ENCODE results near the gene CXCL17. TPM values are rescaled to one million over a fixed set of nuclear protein-coding genes. Genes with fewer than 3 reads are reported as not detected.
"Not testable (repeated sequence)": the region's sequence is repeated elsewhere in the genome, so short reads cannot be mapped to it uniquely, and the experiment has no call there.

The CXCL17 gene
- 1.1 and 5.8 TPM in 2 replicates for total RNA-seq

DNA sequence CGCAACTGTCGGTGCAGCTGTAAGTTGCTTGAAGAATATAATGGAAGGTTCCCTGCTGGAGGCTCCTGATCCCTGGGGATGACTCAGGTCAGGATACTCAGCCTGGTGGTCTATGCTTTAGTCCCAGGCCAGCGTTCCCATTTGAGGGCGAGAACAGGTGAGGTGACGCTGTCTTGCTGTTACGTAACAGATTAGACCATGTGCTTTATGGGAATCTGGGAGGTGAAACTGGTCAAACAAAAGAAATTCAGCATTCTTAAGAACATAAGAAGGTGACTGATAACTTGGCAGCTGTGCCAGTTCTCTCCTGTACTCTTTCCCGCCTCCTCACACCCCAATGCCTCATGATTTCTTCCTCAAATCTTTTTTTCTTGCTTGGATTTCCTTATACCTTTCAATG is at the start of gene CXCL17:
Gene CXCL17 (minus strand): TSS at position 114 of the 400 bp plus-strand sequence. CDS start 114 bp downstream, outside the sequence.
- peak within 1 kb of the TSS; percentile 16 for H3K4me3 ChIP-seq (ENCODE audit: low read depth, low read length)

GRCh38 chr19:42488783-42489521 is 46.2 kb upstream of the CXCL17 start:
- TF ChIP-seq CTCF (IDR thresholded peaks at IDR 0.05; ENCODE audit: insufficient read depth, low read length, severe bottlenecking), result no peak
- no peak overlapping the region for H3K4me3 ChIP-seq (ENCODE audit: low read depth, low read length)
- H3K27me3 ChIP-seq (ENCODE audit: control insufficient read depth, insufficient read depth, low read length), result no peaks in the 10 kb centered on the region
- no peak for FAIRE-seq
- no peak for DNase-seq (ENCODE audit: low read depth)
- H3K36me3 ChIP-seq (ENCODE audit: control insufficient read depth, insufficient read depth, low read length), result no peaks in the 10 kb centered on the region

More for the DNA sequence above, at the start of gene CXCL17:
- FAIRE-seq (no peak), DNase-seq (ENCODE audit: low read depth) (peak; percentile 94)
- Histone ChIP-seq H3K36me3 (ENCODE audit: control insufficient read depth, insufficient read depth, low read length) (no peaks in the 10 kb centered on the region), H3K27me3 (ENCODE audit: control insufficient read depth, insufficient read depth, low read length) (no peaks in the 10 kb centered on the region)
- no peak for TF ChIP-seq CTCF (IDR thresholded peaks at IDR 0.05; ENCODE audit: insufficient read depth, low read length, severe bottlenecking)

GRCh38 chr19:42487798-42488178 is 45.0 kb upstream of the CXCL17 start:
- FAIRE-seq (no peak), DNase-seq (ENCODE audit: low read depth) (no peak)
- no peak for TF ChIP-seq CTCF (IDR thresholded peaks at IDR 0.05; ENCODE audit: insufficient read depth, low read length, severe bottlenecking)
- H3K27me3 ChIP-seq (ENCODE audit: control insufficient read depth, insufficient read depth, low read length), result no peaks in the 10 kb centered on the region
- no peaks in the 10 kb centered on the region for H3K36me3 ChIP-seq (ENCODE audit: control insufficient read depth, insufficient read depth, low read length)
- no peak overlapping the region for H3K4me3 ChIP-seq (ENCODE audit: low read depth, low read length)

GRCh38 chr19:42487032-42487797 is 44.5 kb upstream of the CXCL17 start:
- FAIRE-seq (peak; percentile 40), DNase-seq (ENCODE audit: low read depth) (no peak)
- H3K27me3 ChIP-seq (ENCODE audit: control insufficient read depth, insufficient read depth, low read length), result no peaks in the 10 kb centered on the region
- no peak for TF ChIP-seq CTCF (IDR thresholded peaks at IDR 0.05; ENCODE audit: insufficient read depth, low read length, severe bottlenecking)
- no peak overlapping the region for H3K4me3 ChIP-seq (ENCODE audit: low read depth, low read length)
- H3K36me3 ChIP-seq (ENCODE audit: control insufficient read depth, insufficient read depth, low read length), result no peaks in the 10 kb centered on the region

- DNase-seq (ENCODE audit: low read depth); H3K27me3 ChIP-seq (ENCODE audit: control insufficient read depth, insufficient read depth, low read length); H3K36me3 ChIP-seq (ENCODE audit: control insufficient read depth, insufficient read depth, low read length); H3K4me3 ChIP-seq (ENCODE audit: low read depth, low read length); FAIRE-seq: not testable (repeated sequence)
Observed at GRCh38 chr19:42485036-42485435, 42.3 kb upstream of the CXCL17 start.

- Histone ChIP-seq H3K36me3 (ENCODE audit: control insufficient read depth, insufficient read depth, low read length) (no peaks in the 10 kb centered on the region), H3K4me3 (ENCODE audit: low read depth, low read length) (no peak overlapping the region), H3K27me3 (ENCODE audit: control insufficient read depth, insufficient read depth, low read length) (no peaks in the 10 kb centered on the region)
- peak; percentile 36 for FAIRE-seq
- DNase-seq (ENCODE audit: low read depth), result peak; percentile 73
- no peak for TF ChIP-seq CTCF (IDR thresholded peaks at IDR 0.05; ENCODE audit: insufficient read depth, low read length, severe bottlenecking)
Observed at GRCh38 chr19:42480335-42481095, 37.8 kb upstream of the CXCL17 start.

Measured in bronchial epithelial cell (primary cell).